CD4-positive, CD25-positive, alpha-beta regulatory T cell (primary cell): ENCODE data around the gene SHISA5. TPM values are rescaled to one million over a fixed set of nuclear protein-coding genes. Genes with fewer than 3 reads are reported as not detected.

ENCODE experiments used
- ATAC-seq, 2 donors: fragments of 150-1000 bp; cut with Tn5 transposase; one replicate each; pipeline ENCODE4 v1.10.0; 2021; ENCODE audit warnings: low read depth in 2 of 2, moderate number of reproducible peaks in 2 of 2, moderate library complexity in 1 of 2
- DNase-seq, 3 donors: peaks; one replicate each; pipeline versions ENCODE4 v3.0.0 to v3.0.0-alpha.2; 2012 to 2022; ENCODE audit warnings: mixed read lengths in 1 of 3
- H3K27ac ChIP-seq: one replicate; pipeline ENCODE4 v1.7.0; 2013; ENCODE audit warnings: mild to moderate bottlenecking, low read length; ENCODE audit not compliant: insufficient read depth, poor library complexity, severe bottlenecking
- H3K27me3 ChIP-seq: one replicate; pipeline ENCODE4 v1.7.0; 2013; ENCODE audit warnings: low read length; ENCODE audit not compliant: control insufficient read depth, insufficient read depth
- H3K36me3 ChIP-seq: one replicate; pipeline ENCODE4 v1.7.0; 2013; ENCODE audit warnings: mild to moderate bottlenecking, low read length, moderate library complexity; ENCODE audit not compliant: control insufficient read depth, insufficient read depth
- H3K4me1 ChIP-seq: 2 replicates; pipeline ENCODE4 v1.7.0; 2013; ENCODE audit warnings: mild to moderate bottlenecking, low read length; ENCODE audit not compliant: insufficient read depth, control insufficient read depth, poor library complexity, severe bottlenecking
- H3K4me3 ChIP-seq: one replicate; pipeline ENCODE4 v1.7.0; 2013; ENCODE audit warnings: low read depth, mild to moderate bottlenecking, low read length, moderate library complexity
- H3K9me3 ChIP-seq, 2 experiments: 1 replicate in 1 of 2; 2 replicates in 1 of 2; pipeline ENCODE4 v1.7.0; 2013; ENCODE audit warnings: low read length in 2 of 2, mild to moderate bottlenecking in 1 of 2, moderate library complexity in 1 of 2; ENCODE audit not compliant: control insufficient read depth in 2 of 2
- H3K27ac Mint-ChIP-seq, 3 donors: one replicate each; pipeline ENCODE4 v1.8.0; 2020 to 2022; ENCODE audit warnings: mild to moderate bottlenecking in 3 of 3, mixed read lengths in 3 of 3, moderate library complexity in 2 of 3
- H3K27me3 Mint-ChIP-seq: one replicate; pipeline ENCODE4 v1.8.0; 2022; ENCODE audit warnings: mild to moderate bottlenecking, mixed read lengths
- H3K36me3 Mint-ChIP-seq: one replicate; pipeline ENCODE4 v1.8.0; 2020; ENCODE audit warnings: mixed read lengths
- H3K4me1 Mint-ChIP-seq, 4 donors: one replicate each; pipeline ENCODE4 v1.8.0; 2020 to 2022; ENCODE audit warnings: mixed read lengths in 4 of 4, mild to moderate bottlenecking in 1 of 4
- H3K4me3 Mint-ChIP-seq, 4 donors: one replicate each; pipeline ENCODE4 v1.8.0; 2020 to 2022; ENCODE audit warnings: mild to moderate bottlenecking in 4 of 4, mixed read lengths in 4 of 4, moderate library complexity in 3 of 4
- H3K9me3 Mint-ChIP-seq, 7 donors: one replicate each; pipeline ENCODE4 v1.8.0; 2020 to 2022; ENCODE audit warnings: mixed read lengths in 7 of 7, mild to moderate bottlenecking in 3 of 7, moderate library complexity in 2 of 7
- polyA plus RNA-seq, 4 donors: library from polyadenylated mRNA; unstranded; fragments of 300-500 nt; fragmentation: Illumina TruSeq; gene quantifications; one replicate each; pipeline ENCODE4 v1.2.3, GENCODE V29; 2021
- total RNA-seq: library from RNA; stranded (reverse); gene quantifications from one replicate; pipeline ENCODE4 v1.2.3, GENCODE V29; 2022

The SHISA5 gene
- total and polyA plus RNA-seq, 5 donors from 2014 or later = 197 to 598 (median 417) TPM

- Mint-ChIP-seq H3K27ac (no peak overlapping the region), H3K36me3 (peaks cover 6% of the 10 kb centered on the region)
These were observed 67.1 kb downstream of the SHISA5 start for GRCh38 chr3:48436855-48437254.

DNA sequence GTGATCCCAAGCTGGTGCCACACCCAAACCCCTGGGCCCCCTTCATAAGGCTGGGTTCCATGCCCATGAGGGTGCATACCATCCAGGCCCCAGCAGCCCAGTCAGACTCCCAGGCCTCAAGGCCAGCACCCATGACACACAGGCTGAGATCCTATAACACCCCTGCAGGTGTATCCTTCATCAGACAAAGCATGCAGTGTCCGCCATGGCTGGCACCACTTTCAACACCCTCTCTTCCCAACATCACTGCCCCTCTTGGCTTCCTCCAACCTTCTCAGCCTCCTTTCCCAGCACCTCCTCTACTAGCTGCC, 67.5 kb downstream of the SHISA5 start:
- Mint-ChIP-seq H3K4me3 (no peak overlapping the region), H3K27me3 (peaks cover 3% of the 10 kb centered on the region)
- peaks cover 21% of the 10 kb centered on the region for H3K4me1 ChIP-seq

More at GRCh38 chr3:48436855-48437254, 67.1 kb downstream of the SHISA5 start:
- H3K4me1 Mint-ChIP-seq = peaks cover 8 to 49% (median 12%) of the 10 kb centered on the region in 4 donors
- peaks cover 25% of the 10 kb centered on the region for H3K4me1 ChIP-seq
- peaks cover 13% of the 10 kb centered on the region for H3K36me3 ChIP-seq
- H3K4me3 Mint-ChIP-seq = no peak overlapping the region
- no peaks in the 10 kb centered on the region for H3K27me3 ChIP-seq
- H3K9me3 ChIP-seq = no peaks in the 10 kb centered on the region
- DNase-seq (no peak), ATAC-seq (no peak)
- H3K9me3 Mint-ChIP-seq = peaks cover 0 to 4% (median 0%) of the 10 kb centered on the region in 7 donors
- no peak overlapping the region for H3K27ac ChIP-seq
- H3K4me3 ChIP-seq = no peak overlapping the region
- H3K27me3 Mint-ChIP-seq = no peaks in the 10 kb centered on the region

GRCh38 chr3:48435774-48436476, 68.0 kb downstream of the SHISA5 start:
- H3K27ac ChIP-seq = no peak overlapping the region
- Mint-ChIP-seq H3K27me3 (peaks cover 6% of the 10 kb centered on the region), H3K36me3 (peaks cover 3% of the 10 kb centered on the region), H3K4me1 (peaks cover 3 to 48% (median 6%) of the 10 kb centered on the region in 4 donors), H3K9me3 (peaks cover 0 to 4% (median 0%) of the 10 kb centered on the region in 7 donors), H3K27ac (no peak overlapping the region), H3K4me3 (no peak overlapping the region)
- DNase-seq = peak; percentile 77 to 88 (median 83)
- H3K36me3 ChIP-seq = peaks cover 8% of the 10 kb centered on the region
- H3K4me1 ChIP-seq = peaks cover 16% of the 10 kb centered on the region
- H3K4me3 ChIP-seq = no peak overlapping the region
- H3K9me3 ChIP-seq = no peaks in the 10 kb centered on the region
- no peaks in the 10 kb centered on the region for H3K27me3 ChIP-seq
- peak; percentile 46 to 47 for ATAC-seq

More for the DNA sequence above, 67.5 kb downstream of the SHISA5 start:
- peaks cover 4 to 49% (median 8%) of the 10 kb centered on the region in 4 donors for H3K4me1 Mint-ChIP-seq
- Histone ChIP-seq H3K27me3 (no peaks in the 10 kb centered on the region), H3K9me3 (no peaks in the 10 kb centered on the region), H3K36me3 (peaks cover 9% of the 10 kb centered on the region), H3K4me3 (no peak overlapping the region), H3K27ac (no peak overlapping the region)
- no peak for DNase-seq
- H3K9me3 Mint-ChIP-seq = peaks cover 0 to 4% (median 0%) of the 10 kb centered on the region in 7 donors
- no peak for ATAC-seq
- H3K36me3 Mint-ChIP-seq = peaks cover 5% of the 10 kb centered on the region
- no peak overlapping the region for H3K27ac Mint-ChIP-seq

GRCh38 chr3:48435223-48435595, 68.8 kb downstream of the SHISA5 start:
- no peak overlapping the region for H3K4me3 Mint-ChIP-seq
- peaks cover 0 to 2% (median 0%) of the 10 kb centered on the region in 7 donors for H3K9me3 Mint-ChIP-seq
- DNase-seq (no peak), ATAC-seq (no peak)
- peaks cover 3% of the 10 kb centered on the region for H3K36me3 Mint-ChIP-seq
- H3K27me3 ChIP-seq = no peaks in the 10 kb centered on the region
- no peak overlapping the region for H3K27ac Mint-ChIP-seq
- H3K27ac ChIP-seq = no peak overlapping the region
- H3K4me3 ChIP-seq = no peak overlapping the region
- H3K4me1 Mint-ChIP-seq = peaks cover 3 to 48% (median 7%) of the 10 kb centered on the region in 4 donors
- H3K36me3 ChIP-seq = peaks cover 8% of the 10 kb centered on the region
- H3K4me1 ChIP-seq = peaks cover 13% of the 10 kb centered on the region
- H3K27me3 Mint-ChIP-seq = peaks cover 6% of the 10 kb centered on the region
- H3K9me3 ChIP-seq = no peaks in the 10 kb centered on the region

- no peak overlapping the region for H3K27ac ChIP-seq
- no peaks in the 10 kb centered on the region for H3K27me3 ChIP-seq
- H3K36me3 Mint-ChIP-seq = peaks cover under 1% of the 10 kb centered on the region
- no peak overlapping the region for H3K4me3 ChIP-seq
- H3K27ac Mint-ChIP-seq = no peak overlapping the region
- H3K9me3 Mint-ChIP-seq = peaks cover 0 to 2% (median 0%) of the 10 kb centered on the region in 7 donors
- peaks cover under 1 to 48% (median 4%) of the 10 kb centered on the region in 4 donors for H3K4me1 Mint-ChIP-seq
- peaks cover 16% of the 10 kb centered on the region for H3K4me1 ChIP-seq
- no peak for ATAC-seq
- peaks cover 6% of the 10 kb centered on the region for H3K27me3 Mint-ChIP-seq
- no peak for DNase-seq
- no peak overlapping the region for H3K4me3 Mint-ChIP-seq
- H3K36me3 ChIP-seq = peaks cover 8% of the 10 kb centered on the region
- H3K9me3 ChIP-seq = no peaks in the 10 kb centered on the region
These were observed 69.3 kb downstream of the SHISA5 start for GRCh38 chr3:48434591-48435222.

DNA sequence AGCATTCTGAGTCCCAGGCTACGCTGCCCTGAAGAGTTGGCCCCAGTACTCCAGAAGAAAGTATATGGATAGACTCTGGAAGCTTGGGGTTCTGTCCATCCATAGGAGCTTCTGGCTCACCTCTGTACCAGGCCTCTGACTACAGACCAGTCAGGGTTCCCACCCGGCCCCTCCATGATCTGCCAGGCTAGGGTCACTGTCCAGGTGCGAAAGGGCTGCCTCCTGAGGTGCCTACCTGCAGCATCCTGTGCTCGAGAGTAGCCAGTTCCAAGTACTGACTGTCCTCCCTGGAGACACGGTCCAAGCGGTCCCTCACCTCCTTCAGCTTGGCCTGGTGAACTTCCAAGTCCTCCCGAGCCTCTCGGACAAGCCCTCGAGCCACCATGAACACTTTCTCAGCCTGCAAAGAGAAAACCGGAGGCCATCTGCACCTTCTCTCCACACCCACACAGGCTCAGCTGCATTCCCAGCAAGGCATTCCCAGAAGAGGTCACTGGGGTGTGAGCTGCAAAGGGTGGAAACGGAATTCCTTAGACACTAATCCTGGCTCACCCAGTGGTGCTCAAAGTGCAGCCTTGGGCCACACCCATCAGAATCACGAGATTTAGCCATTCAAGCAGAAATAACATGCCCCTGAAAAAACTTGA, 70.4 kb downstream of the SHISA5 start:
- ATAC-seq = no peak
- peaks cover 13% of the 10 kb centered on the region for H3K4me1 ChIP-seq
- H3K9me3 ChIP-seq = no peaks in the 10 kb centered on the region
- Mint-ChIP-seq H3K4me3 (peak overlapping the region in 2 of 4 donors; percentile 27 to 38), H3K36me3 (no peaks in the 10 kb centered on the region), H3K4me1 (peaks cover 0 to 38% (median 3%) of the 10 kb centered on the region in 4 donors), H3K9me3 (peaks cover 0 to 2% (median 0%) of the 10 kb centered on the region in 7 donors), H3K27me3 (peaks cover 6% of the 10 kb centered on the region), H3K27ac (no peak overlapping the region)
- no peak for DNase-seq
- H3K36me3 ChIP-seq = peaks cover 8% of the 10 kb centered on the region
- no peak overlapping the region for H3K4me3 ChIP-seq
- H3K27ac ChIP-seq = no peak overlapping the region
- H3K27me3 ChIP-seq = no peaks in the 10 kb centered on the region

DNA sequence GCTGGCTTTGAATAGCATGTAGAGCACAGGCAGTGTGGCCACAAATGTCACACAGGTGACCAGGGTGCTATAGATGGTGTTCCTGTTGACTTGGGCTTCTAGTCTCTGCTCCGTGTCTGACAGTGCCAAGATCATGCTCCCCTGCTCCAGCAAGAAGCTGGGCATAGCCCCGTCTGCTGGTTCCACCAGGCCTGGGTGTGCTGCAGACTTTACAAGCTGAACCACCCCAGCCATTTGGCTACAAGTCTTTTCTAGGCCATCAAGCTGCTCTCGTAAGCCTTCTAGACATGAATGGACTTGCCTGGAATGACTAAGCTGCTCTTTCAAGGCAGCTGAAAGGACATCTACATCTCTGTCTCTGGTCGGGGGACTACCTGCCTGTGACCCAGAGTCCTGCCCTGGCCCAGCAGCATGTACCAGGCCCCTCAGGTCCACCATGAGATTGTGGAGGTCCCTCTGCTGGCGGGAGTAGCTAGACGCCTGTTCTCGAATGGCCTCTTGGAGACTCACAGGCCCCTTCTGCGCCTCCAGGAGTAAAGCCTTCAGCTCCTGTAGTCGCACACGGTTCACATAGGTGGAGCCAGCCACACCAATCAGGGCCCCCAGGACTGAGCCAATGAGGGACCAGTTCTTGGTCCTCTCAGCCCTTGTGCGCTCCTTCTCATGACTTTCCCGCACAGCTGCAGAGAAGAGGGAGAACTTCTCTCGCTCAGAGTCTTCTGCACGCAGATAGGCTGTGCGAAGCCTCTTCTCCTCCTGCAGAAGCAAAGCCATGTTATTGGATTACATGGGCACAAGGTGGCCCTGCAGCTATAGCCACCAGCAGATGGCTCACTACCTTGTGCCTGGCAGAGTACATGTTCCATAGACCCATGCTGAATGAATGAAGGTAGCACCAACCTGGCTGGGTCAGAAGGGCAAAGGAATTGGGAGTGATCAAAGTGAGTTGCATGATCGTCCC, 71.3 kb downstream of the SHISA5 start:
- ATAC-seq = no peak
- Histone ChIP-seq H3K4me3 (no peak overlapping the region), H3K4me1 (peaks cover 13% of the 10 kb centered on the region), H3K27me3 (peaks cover 2% of the 10 kb centered on the region), H3K9me3 (no peaks in the 10 kb centered on the region), H3K36me3 (peaks cover 8% of the 10 kb centered on the region), H3K27ac (no peak overlapping the region)
- no peaks in the 10 kb centered on the region for H3K36me3 Mint-ChIP-seq
- peak overlapping the region in 2 of 4 donors; percentile 16 to 27 for H3K4me3 Mint-ChIP-seq
- H3K27me3 Mint-ChIP-seq = peaks cover 12% of the 10 kb centered on the region
- peaks cover 0 to 34% (median 4%) of the 10 kb centered on the region in 4 donors for H3K4me1 Mint-ChIP-seq
- H3K9me3 Mint-ChIP-seq = peaks cover 0 to 2% (median 0%) of the 10 kb centered on the region in 7 donors
- peak overlapping the region in 1 of 3 donors; percentile 43 for H3K27ac Mint-ChIP-seq
- DNase-seq = peak in 1 of 3 donors; percentile 43
